H9 (cell line): ENCODE data around the gene FLOT2. TPM values are rescaled to one million over a fixed set of nuclear protein-coding genes. Genes with fewer than 3 reads are reported as not detected.
A peak's percentile ranks its signal among the peaks of the same experiment; 100 is the strongest.

ENCODE experiments used
- DNase-seq: peaks from one replicate; pipeline ENCODE4 v3.0.0-alpha.2; 2017
- H2AFZ ChIP-seq: one replicate; pipeline ENCODE4 v1.6.1; 2013; ENCODE audit warnings: mild to moderate bottlenecking, low read length, control low read depth, moderate library complexity
- H2AK5ac ChIP-seq: 2 replicates; pipeline ENCODE4 v1.6.1; 2013; ENCODE audit warnings: low read length, control low read depth, mixed read lengths; ENCODE audit not compliant: insufficient read length
- H2BK120ac ChIP-seq: one replicate; pipeline ENCODE4 v1.6.1; 2013; ENCODE audit warnings: low read depth, mild to moderate bottlenecking, low read length, control low read depth, inconsistent platforms; ENCODE audit not compliant: poor library complexity, severe bottlenecking
- H2BK12ac ChIP-seq: 2 replicates; pipeline ENCODE4 v1.6.1; 2013; ENCODE audit warnings: low read length, control low read depth, mixed read lengths, low read depth; ENCODE audit not compliant: insufficient read length
- H2BK15ac ChIP-seq: 2 replicates; pipeline ENCODE4 v1.6.1; 2013; ENCODE audit warnings: low read depth, low read length, control low read depth
- H2BK20ac ChIP-seq: one replicate; pipeline ENCODE4 v1.6.1; 2013; ENCODE audit warnings: low read depth, mild to moderate bottlenecking, low read length, control low read depth, inconsistent platforms; ENCODE audit not compliant: poor library complexity, severe bottlenecking
- H2BK5ac ChIP-seq: 2 replicates; pipeline ENCODE4 v1.6.1; 2013; ENCODE audit warnings: low read length, control low read depth, mixed read lengths; ENCODE audit not compliant: insufficient read length
- H3K14ac ChIP-seq: 2 replicates; pipeline ENCODE4 v1.6.1; 2013; ENCODE audit warnings: low read length, control low read depth; ENCODE audit not compliant: insufficient read depth
- H3K18ac ChIP-seq: 2 replicates; pipeline ENCODE4 v1.6.1; 2013; ENCODE audit warnings: low read depth, mild to moderate bottlenecking, mixed read lengths, low read length, control low read depth; ENCODE audit not compliant: insufficient read length
- H3K23ac ChIP-seq: 2 replicates; pipeline ENCODE4 v1.6.1; 2013; ENCODE audit warnings: low read length, control low read depth, mixed read lengths, low read depth; ENCODE audit not compliant: insufficient read length
- H3K23me2 ChIP-seq: 2 replicates; pipeline ENCODE4 v1.6.1; 2013; ENCODE audit warnings: low read depth, mild to moderate bottlenecking, mixed read lengths, low read length, control low read depth; ENCODE audit not compliant: insufficient read length, poor library complexity, severe bottlenecking
- H3K27ac ChIP-seq: 2 replicates; pipeline ENCODE4 v1.5.1; 2013; ENCODE audit warnings: low read length, control low read depth, mixed read lengths, low read depth; ENCODE audit not compliant: insufficient read length
- H3K27me3 ChIP-seq: 2 replicates; pipeline ENCODE4 v1.6.1; 2013; ENCODE audit warnings: low read length, control low read depth, inconsistent platforms; ENCODE audit not compliant: insufficient read depth
- H3K4ac ChIP-seq: 2 replicates; pipeline ENCODE4 v1.6.1; 2013; ENCODE audit warnings: low read depth, mild to moderate bottlenecking, control low read depth, inconsistent platforms, low read length, moderate library complexity
- H3K4me1 ChIP-seq: 2 replicates; pipeline ENCODE4 v1.6.1; 2013; ENCODE audit warnings: low read length, control low read depth, inconsistent platforms; ENCODE audit not compliant: insufficient read depth
- H3K4me2 ChIP-seq: 2 replicates; pipeline ENCODE4 v1.6.1; 2013; ENCODE audit warnings: low read length, control low read depth, mixed read lengths; ENCODE audit not compliant: insufficient read length, insufficient read depth
- H3K56ac ChIP-seq: 2 replicates; pipeline ENCODE4 v1.6.1; 2013; ENCODE audit warnings: low read depth, mild to moderate bottlenecking, mixed read lengths, low read length, control low read depth; ENCODE audit not compliant: insufficient read length
- H3K79me1 ChIP-seq: 2 replicates; pipeline ENCODE4 v1.6.1; 2013; ENCODE audit warnings: low read depth, mild to moderate bottlenecking, moderate library complexity, low read length, control low read depth, inconsistent platforms; ENCODE audit not compliant: insufficient read depth, poor library complexity, severe bottlenecking
- H3K79me2 ChIP-seq: 2 replicates; pipeline ENCODE4 v1.6.1; 2013; ENCODE audit warnings: low read length, control low read depth, inconsistent platforms; ENCODE audit not compliant: insufficient read depth
- H3K9ac ChIP-seq: 2 replicates; pipeline ENCODE4 v1.6.1; 2013; ENCODE audit warnings: low read length, control low read depth, mixed read lengths; ENCODE audit not compliant: insufficient read length; ENCODE audit errors: extremely low read depth
- H3K9me3 ChIP-seq: one replicate; pipeline ENCODE4 v1.6.1; 2013; ENCODE audit warnings: low read depth, low read length, inconsistent platforms; ENCODE audit not compliant: control insufficient read depth
- H3T11ph ChIP-seq: one replicate; pipeline ENCODE4 v1.6.1; 2013; ENCODE audit warnings: mild to moderate bottlenecking, low read length, control low read depth, inconsistent platforms
- H4K20me1 ChIP-seq: one replicate; pipeline ENCODE4 v1.6.1; 2013; ENCODE audit not compliant: control insufficient read depth, insufficient read length, insufficient read depth
- H4K5ac ChIP-seq: 2 replicates; pipeline ENCODE4 v1.6.1; 2013; ENCODE audit warnings: low read depth, mild to moderate bottlenecking, mixed read lengths, low read length, control low read depth; ENCODE audit not compliant: insufficient read length
- H4K8ac ChIP-seq: replicated peaks from 2 replicates; pipeline ENCODE4 v1.6.1; 2013; ENCODE audit warnings: low read length, control low read depth, mixed read lengths, low read depth; ENCODE audit not compliant: insufficient read length
- H4K91ac ChIP-seq: 2 replicates; pipeline ENCODE4 v1.6.1; 2013; ENCODE audit warnings: low read depth, mild to moderate bottlenecking, moderate library complexity, mixed read lengths, low read length, control low read depth; ENCODE audit not compliant: insufficient read length
- H3K27ac Mint-ChIP-seq, 3 experiments: 2 replicates in 2 of 3; 3 replicates in 1 of 3; pipeline ENCODE4 v1.8.0; 2020 to 2021; ENCODE audit warnings: mixed read lengths in 3 of 3, mild to moderate bottlenecking in 1 of 3, moderate library complexity in 1 of 3
- H3K27me3 Mint-ChIP-seq: 2 replicates; pipeline ENCODE4 v1.8.0; 2021; ENCODE audit warnings: low read depth, mild to moderate bottlenecking, moderate library complexity, mixed read lengths
- H3K36me3 Mint-ChIP-seq, 3 experiments: 2 replicates in 2 of 3; 3 replicates in 1 of 3; pipeline ENCODE4 v1.8.0; 2020 to 2021; ENCODE audit warnings: low read depth in 3 of 3, mixed read lengths in 3 of 3; ENCODE audit not compliant: insufficient read depth in 1 of 3
- H3K4me1 Mint-ChIP-seq, 2 experiments: 2 replicates each; pipeline ENCODE4 v1.8.0; 2020; ENCODE audit warnings: mixed read lengths in 2 of 2
- H3K4me3 Mint-ChIP-seq, 2 experiments: 2 replicates in 1 of 2; 3 replicates in 1 of 2; pipeline ENCODE4 v1.8.0; 2020 to 2021; ENCODE audit warnings: mild to moderate bottlenecking in 2 of 2, mixed read lengths in 2 of 2, moderate library complexity in 1 of 2
- H3K9me3 Mint-ChIP-seq, 2 experiments: 2 replicates in 1 of 2; 3 replicates in 1 of 2; pipeline ENCODE4 v1.8.0; 2020; ENCODE audit warnings: mild to moderate bottlenecking in 2 of 2, mixed read lengths in 2 of 2, moderate library complexity in 1 of 2
- CTCF ChIP-seq: fragments of 200-600 bp; sonication (generic); conservative IDR thresholded peaks from 3 replicates; pipeline ENCODE4 v1.8.0; 2021; ENCODE audit warnings: antibody characterized with exemption, mild to moderate bottlenecking
- WGBS: extraction: QIAGEN DNeasy Blood & Tissue Kit; methylation state at CpG from one replicate; pipeline ENCODE4 v1.1.7; 2013; ENCODE audit warnings: missing lambda C conversion rate, low lambda C conversion rate, mixed read lengths; ENCODE audit not compliant: insufficient read length; ENCODE audit errors: extremely low coverage; 5-methylcytosine and 5-hydroxymethylcytosine counted together
- total RNA-seq: library from RNA; stranded (reverse); gene quantifications from 2 replicates; pipeline ENCODE4 v1.2.1, GENCODE V29; 2021

FLOT2 gene
- total RNA-seq, 1 experiment from 2014 or later, result 173 TPM

- H3K27me3 ChIP-seq, result no peaks in the 10 kb centered on the region
- Mint-ChIP-seq H3K4me1 (peaks cover 2 to 3% of the 10 kb centered on the region in 2 experiments; a peak in 2 of 4 replicates), H3K27me3 (peaks cover 2% of the 10 kb centered on the region; the same call in 1 of the 2 replicates), H3K27ac (peak overlapping the region in 1 of 3 experiments; percentile 37; a peak in 1 of 7 replicates), H3K4me3 (no peak overlapping the region), H3K9me3 (no peaks in the 10 kb centered on the region), H3K36me3 (peaks cover 17 to 27% (median 18%) of the 10 kb centered on the region in 3 experiments)
- peaks cover 4% of the 10 kb centered on the region for H4K20me1 ChIP-seq
- no peak overlapping the region for H3K56ac ChIP-seq
- no peak for DNase-seq
- no peak overlapping the region for H3K18ac ChIP-seq
- no peak overlapping the region for H3T11ph ChIP-seq
- no peaks in the 10 kb centered on the region for H3K23me2 ChIP-seq
- H3K14ac ChIP-seq, result no peak overlapping the region
- H2BK15ac ChIP-seq, result no peak overlapping the region
- no peak overlapping the region for H3K23ac ChIP-seq
- H3K4ac ChIP-seq, result no peak overlapping the region
- H3K4me2 ChIP-seq, result no peak overlapping the region
- no peak overlapping the region for H4K91ac ChIP-seq
- no CpG with 5 or more reads among the region's 5 CpGs for WGBS
- H2BK5ac ChIP-seq, result no peak overlapping the region
- H3K79me1 ChIP-seq, result no peaks in the 10 kb centered on the region
- H3K9ac ChIP-seq, result no peak overlapping the region
- no peak overlapping the region for H2BK12ac ChIP-seq
- H2BK120ac ChIP-seq, result no peak overlapping the region
- H4K5ac ChIP-seq, result no peak overlapping the region
- H2AFZ ChIP-seq, result no peak overlapping the region
- no peak overlapping the region for H3K27ac ChIP-seq
- H2BK20ac ChIP-seq, result no peak overlapping the region
- no peak overlapping the region for H4K8ac ChIP-seq
- no peaks in the 10 kb centered on the region for H3K4me1 ChIP-seq
- H2AK5ac ChIP-seq, result no peak overlapping the region
- no peaks in the 10 kb centered on the region for H3K9me3 ChIP-seq
- TF ChIP-seq CTCF, result no peak
- H3K79me2 ChIP-seq, result no peaks in the 10 kb centered on the region
Observed at GRCh38 chr17:28889996-28890395, 7.5 kb downstream of the FLOT2 start.
